Right lobe of liver (tissue), 4 donors: ENCODE data around the gene PCK2.

Source experiments
- CTCF ChIP-seq, 4 donors: fragments of 200-600 bp in 3 of 4; fragments of 450-650 bp in 1 of 4; IDR thresholded peaks; one replicate each; pipeline versions ENCODE4 v1.5.1 to v1.8.0; 2016 to 2022; ENCODE audit warnings: antibody characterized with exemption in 4 of 4, mild to moderate bottlenecking in 2 of 4
- POLR2A ChIP-seq: fragments of 450-650 bp; IDR thresholded peaks from one replicate; pipeline ENCODE4 v1.6.1; 2017; ENCODE audit warnings: antibody characterized with exemption, mild to moderate bottlenecking
- donor health status: DM: no; HTN: no; CAD: no.
- donor health status: DM: no; HTN: no; CAD: no.
- donor health status: DM: no; HTN: yes; CAD: no.

GRCh38 chr14:24081739-24082211, 12.3 kb upstream of the PCK2 start:
- TF ChIP-seq POLR2A (peak; percentile 12), CTCF (IDR thresholded peaks at IDR 0.05) (no peak)
